ENCODE results near the gene MDFI.
A peak's percentile ranks its signal among the peaks of the same experiment; 100 is the strongest.

MDFI gene

DNA sequence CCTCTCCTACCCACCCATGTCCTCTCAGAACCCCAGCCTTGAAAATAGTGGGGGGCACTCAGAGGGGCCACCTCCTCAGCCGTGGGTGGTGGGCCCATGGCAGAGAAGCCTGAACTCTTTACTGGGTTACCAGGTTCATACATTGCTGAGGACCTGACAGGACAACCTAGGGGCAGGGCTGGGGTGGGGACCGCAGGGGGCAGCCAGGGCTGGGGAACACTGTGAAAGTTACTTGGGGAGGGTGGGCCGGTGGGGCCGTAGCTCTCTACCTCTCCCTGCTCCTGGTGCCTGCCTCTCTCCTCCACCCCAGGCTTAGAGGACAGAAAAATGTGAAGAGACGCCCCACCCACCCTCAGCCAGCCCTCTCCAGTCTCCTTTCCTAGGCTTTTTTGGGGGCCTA, 15.4 kb downstream of the MDFI start:
- no peak overlapping the region for H3K4me3 ChIP-seq (ENCODE audit: low read depth, low read length)
- no peak for DNase-seq (ENCODE audit: low read depth)
- TF ChIP-seq, protein P1, sequence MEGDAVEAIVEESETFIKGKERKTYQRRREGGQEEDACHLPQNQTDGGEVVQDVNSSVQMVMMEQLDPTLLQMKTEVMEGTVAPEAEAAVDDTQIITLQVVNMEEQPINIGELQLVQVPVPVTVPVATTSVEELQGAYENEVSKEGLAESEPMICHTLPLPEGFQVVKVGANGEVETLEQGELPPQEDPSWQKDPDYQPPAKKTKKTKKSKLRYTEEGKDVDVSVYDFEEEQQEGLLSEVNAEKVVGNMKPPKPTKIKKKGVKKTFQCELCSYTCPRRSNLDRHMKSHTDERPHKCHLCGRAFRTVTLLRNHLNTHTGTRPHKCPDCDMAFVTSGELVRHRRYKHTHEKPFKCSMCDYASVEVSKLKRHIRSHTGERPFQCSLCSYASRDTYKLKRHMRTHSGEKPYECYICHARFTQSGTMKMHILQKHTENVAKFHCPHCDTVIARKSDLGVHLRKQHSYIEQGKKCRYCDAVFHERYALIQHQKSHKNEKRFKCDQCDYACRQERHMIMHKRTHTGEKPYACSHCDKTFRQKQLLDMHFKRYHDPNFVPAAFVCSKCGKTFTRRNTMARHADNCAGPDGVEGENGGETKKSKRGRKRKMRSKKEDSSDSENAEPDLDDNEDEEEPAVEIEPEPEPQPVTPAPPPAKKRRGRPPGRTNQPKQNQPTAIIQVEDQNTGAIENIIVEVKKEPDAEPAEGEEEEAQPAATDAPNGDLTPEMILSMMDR (conservative IDR thresholded peaks at IDR 0.05; ENCODE audit: low read depth, low read length) = no peak

DNA sequence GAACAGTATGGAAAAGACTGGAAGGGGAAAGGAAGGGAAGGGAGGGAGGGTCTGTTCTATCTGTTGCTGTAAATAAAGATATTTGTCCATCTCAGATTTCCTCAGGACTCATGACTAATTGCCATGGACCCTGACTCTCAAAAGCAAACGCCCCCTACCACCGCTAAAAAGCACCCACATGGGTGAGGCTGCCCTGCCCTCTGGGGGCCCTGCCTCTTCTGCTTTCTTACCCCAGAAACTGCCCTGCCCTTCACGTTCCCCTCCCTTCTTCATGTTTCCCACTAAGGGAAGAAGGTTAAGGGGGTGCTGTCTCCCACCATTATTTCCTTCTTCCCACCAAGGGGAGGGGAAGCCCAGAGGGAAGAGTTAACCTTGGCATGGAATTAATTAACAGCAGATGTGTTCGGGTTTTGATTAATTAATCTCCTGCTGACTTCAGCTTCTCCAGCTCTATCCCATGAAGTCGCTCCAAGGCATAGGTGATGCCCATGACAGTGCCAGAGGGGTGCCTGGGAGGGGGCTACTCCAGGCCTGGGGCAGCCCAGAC, 16.0 kb downstream of the MDFI start:
- TF ChIP-seq, protein P1 (conservative IDR thresholded peaks at IDR 0.05; ENCODE audit: low read depth, low read length) = no peak
- H3K4me3 ChIP-seq (ENCODE audit: low read depth, low read length) = no peak overlapping the region
- no peak for DNase-seq (ENCODE audit: low read depth)

DNA sequence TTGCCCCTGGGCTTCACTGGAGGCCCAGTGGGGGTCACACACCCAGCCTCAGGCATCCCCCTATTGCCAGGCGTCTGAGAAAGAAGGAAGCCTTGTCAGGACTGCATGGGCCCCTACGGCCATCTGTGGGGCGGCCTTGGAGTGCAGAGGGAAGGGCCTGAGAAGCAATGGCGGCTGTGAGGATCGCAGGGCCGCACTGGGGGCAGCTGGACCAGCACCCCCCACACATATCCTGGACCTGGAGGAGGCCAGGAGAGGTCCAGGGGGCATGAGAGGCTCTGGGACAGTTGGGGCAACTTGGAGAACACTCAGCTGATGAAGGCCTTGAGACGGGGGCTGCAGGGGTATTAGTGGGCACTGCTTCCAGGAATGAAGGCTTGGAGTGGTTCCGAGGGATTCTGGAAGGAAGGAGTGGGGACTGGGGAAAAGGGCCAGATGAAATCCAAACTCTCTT, 16.5 kb downstream of the MDFI start:
- TF ChIP-seq, protein P1 (conservative IDR thresholded peaks at IDR 0.05; ENCODE audit: low read depth, low read length) = no peak
- no peak for DNase-seq (ENCODE audit: low read depth)

DNA sequence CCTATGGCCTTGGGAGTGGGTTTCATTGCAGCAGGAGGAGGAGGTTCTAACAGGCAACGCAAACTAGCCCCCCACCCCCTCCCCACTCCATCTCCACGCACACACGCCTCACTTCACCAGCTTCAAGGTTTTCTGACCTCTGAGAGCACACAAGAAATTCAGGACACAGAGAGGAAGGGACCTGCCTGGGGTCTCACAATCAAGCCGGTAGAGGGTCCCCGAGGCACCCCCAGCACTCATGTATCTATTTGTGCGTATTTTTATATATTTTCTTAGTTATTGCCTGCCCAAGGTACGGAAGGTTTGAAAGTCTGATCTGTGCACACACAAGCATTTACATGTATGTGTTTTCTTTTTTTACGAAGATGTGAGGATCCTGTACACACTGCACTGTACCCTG, 16.9 kb downstream of the MDFI start:
- no peak for DNase-seq (ENCODE audit: low read depth)
- TF ChIP-seq, protein P1 (conservative IDR thresholded peaks at IDR 0.05; ENCODE audit: low read depth, low read length) = no peak
- H3K4me3 ChIP-seq (ENCODE audit: low read depth, low read length) = no peak overlapping the region

More for the DNA sequence above, 16.5 kb downstream of the MDFI start:
- H3K4me3 ChIP-seq (ENCODE audit: low read depth, low read length) = no peak overlapping the region

DNA sequence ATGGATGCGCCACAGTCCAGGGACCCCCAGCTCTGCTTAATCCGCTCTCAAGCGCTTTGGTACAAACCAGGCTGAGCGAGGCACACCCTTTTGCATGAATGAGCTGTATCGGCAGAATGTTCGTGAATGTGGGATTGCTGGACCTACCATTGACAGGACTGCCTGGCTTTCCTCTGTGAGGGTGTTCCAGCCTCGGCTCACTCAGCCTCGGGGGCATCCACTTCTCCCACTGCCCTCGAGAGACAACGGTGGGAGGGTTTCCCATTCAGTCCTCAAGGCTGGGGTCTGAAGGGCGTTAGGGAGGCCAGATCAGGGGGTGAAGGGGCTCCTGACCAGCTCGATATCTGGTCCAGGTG, 17.4 kb downstream of the MDFI start:
- no peak overlapping the region for H3K4me3 ChIP-seq (ENCODE audit: low read depth, low read length)
- no peak for DNase-seq (ENCODE audit: low read depth)
- TF ChIP-seq, protein P1 (conservative IDR thresholded peaks at IDR 0.05; ENCODE audit: low read depth, low read length) = no peak

DNA sequence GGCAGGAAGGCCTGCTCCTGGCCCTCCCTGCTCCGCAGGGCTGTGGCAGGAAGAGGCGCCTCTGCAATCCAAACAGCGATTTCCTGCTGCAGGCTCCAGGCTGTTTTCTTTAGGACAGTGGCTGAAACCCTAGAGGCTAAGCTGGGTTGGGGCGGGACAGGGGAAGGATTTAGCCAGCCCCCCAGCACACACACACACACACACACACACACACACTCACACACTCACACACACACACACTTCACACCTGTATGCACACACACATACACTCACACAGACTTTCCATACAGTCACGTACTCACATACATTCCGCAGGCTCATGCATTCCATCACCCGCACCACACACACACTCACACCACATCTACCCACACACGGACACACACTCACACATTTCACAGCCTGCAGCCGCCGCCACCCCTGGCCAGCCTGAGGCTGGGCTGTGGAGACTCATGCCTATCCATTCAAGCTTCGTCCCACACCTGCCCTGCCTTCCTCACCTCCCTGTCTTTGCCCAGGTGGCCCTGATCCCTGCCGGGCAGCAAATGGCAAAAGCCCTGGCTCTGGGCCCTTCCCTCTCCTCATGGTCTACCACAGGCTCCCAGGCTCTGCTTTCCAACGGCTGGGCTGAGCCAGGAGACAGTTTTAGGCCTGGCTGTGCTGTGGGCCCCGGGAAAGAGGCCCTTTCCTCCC, 17.9 kb downstream of the MDFI start:
- TF ChIP-seq, protein P1 (conservative IDR thresholded peaks at IDR 0.05; ENCODE audit: low read depth, low read length) = no peak
- DNase-seq (ENCODE audit: low read depth) = peak; percentile 81
- H3K4me3 ChIP-seq (ENCODE audit: low read depth, low read length) = no peak overlapping the region
